ENCODE measurements around the gene PIGQ. TPM values are rescaled to one million over a fixed set of nuclear protein-coding genes. Genes with fewer than 3 reads are reported as not detected.

PIGQ gene
- total and polyA plus RNA-seq, 2 of the 13 experiments (the other 11 are each of a cell fraction or from before 2014, with no cell fraction given), result 7.7 to 19.7 TPM

GRCh38 chr16:533391-534123 is 36.2 kb upstream of the PIGQ start (continued):
- TF ChIP-seq KAT8 (CRISPR knock-in tag; IDR thresholded peaks at IDR 0.05), result 0 out of 2 replicates have a peak, but pooled peaks have one; percentile 41
- TF ChIP-seq ZNF367 (CRISPR knock-in tag; IDR thresholded peaks at IDR 0.05; ENCODE audit: borderline replicate concordance), result no peak
- TF ChIP-seq NCOA2 (CRISPR knock-in tag; IDR thresholded peaks at IDR 0.05), result no peak
- peak; percentile 62 for TF ChIP-seq POLR2AphosphoS5 (IDR thresholded peaks at IDR 0.05; ENCODE audit: low read depth, low read length)
- TF ChIP-seq, protein P1, sequence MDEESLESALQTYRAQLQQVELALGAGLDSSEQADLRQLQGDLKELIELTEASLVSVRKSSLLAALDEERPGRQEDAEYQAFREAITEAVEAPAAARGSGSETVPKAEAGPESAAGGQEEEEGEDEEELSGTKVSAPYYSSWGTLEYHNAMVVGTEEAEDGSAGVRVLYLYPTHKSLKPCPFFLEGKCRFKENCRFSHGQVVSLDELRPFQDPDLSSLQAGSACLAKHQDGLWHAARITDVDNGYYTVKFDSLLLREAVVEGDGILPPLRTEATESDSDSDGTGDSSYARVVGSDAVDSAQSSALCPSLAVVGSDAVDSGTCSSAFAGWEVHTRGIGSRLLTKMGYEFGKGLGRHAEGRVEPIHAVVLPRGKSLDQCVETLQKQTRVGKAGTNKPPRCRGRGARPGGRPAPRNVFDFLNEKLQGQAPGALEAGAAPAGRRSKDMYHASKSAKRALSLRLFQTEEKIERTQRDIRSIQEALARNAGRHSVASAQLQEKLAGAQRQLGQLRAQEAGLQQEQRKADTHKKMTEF (CRISPR knock-in tag; IDR thresholded peaks at IDR 0.05), result 0 out of 2 replicates have a peak, but pooled peaks have one; percentile 55
- TF ChIP-seq HNF4G (IDR thresholded peaks at IDR 0.05; ENCODE audit: borderline replicate concordance, low read depth, low read length), result peak; percentile 76
- TF ChIP-seq HNF4G (CRISPR knock-in tag; IDR thresholded peaks at IDR 0.05; ENCODE audit: borderline replicate concordance, low read depth), result peak; percentile 55; the same call in 1 of the 2 replicates
- no peak for TF ChIP-seq ZFP82 (CRISPR knock-in tag; IDR thresholded peaks at IDR 0.05; ENCODE audit: borderline replicate concordance)
- TF ChIP-seq, protein P2, sequence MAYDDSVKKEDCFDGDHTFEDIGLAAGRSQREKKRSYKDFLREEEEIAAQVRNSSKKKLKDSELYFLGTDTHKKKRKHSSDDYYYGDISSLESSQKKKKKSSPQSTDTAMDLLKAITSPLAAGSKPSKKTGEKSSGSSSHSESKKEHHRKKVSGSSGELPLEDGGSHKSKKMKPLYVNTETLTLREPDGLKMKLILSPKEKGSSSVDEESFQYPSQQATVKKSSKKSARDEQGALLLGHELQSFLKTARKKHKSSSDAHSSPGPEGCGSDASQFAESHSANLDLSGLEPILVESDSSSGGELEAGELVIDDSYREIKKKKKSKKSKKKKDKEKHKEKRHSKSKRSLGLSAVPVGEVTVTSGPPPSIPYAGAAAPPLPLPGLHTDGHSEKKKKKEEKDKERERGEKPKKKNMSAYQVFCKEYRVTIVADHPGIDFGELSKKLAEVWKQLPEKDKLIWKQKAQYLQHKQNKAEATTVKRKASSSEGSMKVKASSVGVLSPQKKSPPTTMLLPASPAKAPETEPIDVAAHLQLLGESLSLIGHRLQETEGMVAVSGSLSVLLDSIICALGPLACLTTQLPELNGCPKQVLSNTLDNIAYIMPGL (CRISPR knock-in tag; IDR thresholded peaks at IDR 0.05; ENCODE audit: borderline replicate concordance in 1 of 2, low read depth in 1 of 2), result peak; percentile 21 to 45; a peak in 1 of 4 replicates
- TF ChIP-seq ZNF337 (CRISPR knock-in tag; IDR thresholded peaks at IDR 0.05; ENCODE audit: borderline replicate concordance, low read depth), result 0 out of 2 replicates have a peak, but pooled peaks have one; percentile 26
- TF ChIP-seq AHR (CRISPR knock-in tag; IDR thresholded peaks at IDR 0.05), result no peak
- TF ChIP-seq XRCC5 (optimal IDR thresholded peaks at IDR 0.05; ENCODE audit: low read length), result peak; percentile 58
- TF ChIP-seq, protein P3, sequence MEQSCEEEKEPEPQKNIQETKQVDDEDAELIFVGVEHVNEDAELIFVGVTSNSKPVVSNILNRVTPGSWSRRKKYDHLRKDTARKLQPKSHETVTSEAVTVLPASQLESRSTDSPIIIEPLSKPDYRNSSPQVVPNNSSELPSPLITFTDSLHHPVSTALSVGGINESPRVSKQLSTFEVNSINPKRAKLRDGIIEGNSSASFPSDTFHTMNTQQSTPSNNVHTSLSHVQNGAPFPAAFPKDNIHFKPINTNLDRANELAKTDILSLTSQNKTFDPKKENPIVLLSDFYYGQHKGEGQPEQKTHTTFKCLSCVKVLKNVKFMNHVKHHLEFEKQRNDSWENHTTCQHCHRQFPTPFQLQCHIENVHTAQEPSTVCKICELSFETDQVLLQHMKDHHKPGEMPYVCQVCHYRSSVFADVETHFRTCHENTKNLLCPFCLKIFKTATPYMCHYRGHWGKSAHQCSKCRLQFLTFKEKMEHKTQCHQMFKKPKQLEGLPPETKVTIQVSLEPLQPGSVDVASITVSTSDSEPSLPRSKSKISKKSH (CRISPR knock-in tag; IDR thresholded peaks at IDR 0.05; ENCODE audit: borderline replicate concordance), result 0 out of 2 replicates have a peak, but pooled peaks have one; percentile 10
- peak; percentile 52; the same call in 1 of the 2 replicates for TF ChIP-seq PHF8 (CRISPR knock-in tag; IDR thresholded peaks at IDR 0.05)
- 0 out of 2 replicates have a peak, but pooled peaks have one; percentile 61 for TF ChIP-seq NRL (CRISPR knock-in tag; IDR thresholded peaks at IDR 0.05; ENCODE audit: borderline replicate concordance)
- 0 out of 2 replicates have a peak, but pooled peaks have one; percentile 8 for TF ChIP-seq ZNF281 (CRISPR knock-in tag; IDR thresholded peaks at IDR 0.05; ENCODE audit: borderline replicate concordance)
- peak; percentile 53 for TF ChIP-seq HOXA3 (CRISPR knock-in tag; IDR thresholded peaks at IDR 0.05)
- TF ChIP-seq RXRB (CRISPR knock-in tag; IDR thresholded peaks at IDR 0.05; ENCODE audit: borderline replicate concordance), result peak; percentile 53; the same call in 1 of the 2 replicates
- 0 out of 2 replicates have a peak, but pooled peaks have one; percentile 44 for TF ChIP-seq PREB (CRISPR knock-in tag; IDR thresholded peaks at IDR 0.05)

All from HepG2 (cell line).